ENCODE measurements around the gene VPS13D.

DNA sequence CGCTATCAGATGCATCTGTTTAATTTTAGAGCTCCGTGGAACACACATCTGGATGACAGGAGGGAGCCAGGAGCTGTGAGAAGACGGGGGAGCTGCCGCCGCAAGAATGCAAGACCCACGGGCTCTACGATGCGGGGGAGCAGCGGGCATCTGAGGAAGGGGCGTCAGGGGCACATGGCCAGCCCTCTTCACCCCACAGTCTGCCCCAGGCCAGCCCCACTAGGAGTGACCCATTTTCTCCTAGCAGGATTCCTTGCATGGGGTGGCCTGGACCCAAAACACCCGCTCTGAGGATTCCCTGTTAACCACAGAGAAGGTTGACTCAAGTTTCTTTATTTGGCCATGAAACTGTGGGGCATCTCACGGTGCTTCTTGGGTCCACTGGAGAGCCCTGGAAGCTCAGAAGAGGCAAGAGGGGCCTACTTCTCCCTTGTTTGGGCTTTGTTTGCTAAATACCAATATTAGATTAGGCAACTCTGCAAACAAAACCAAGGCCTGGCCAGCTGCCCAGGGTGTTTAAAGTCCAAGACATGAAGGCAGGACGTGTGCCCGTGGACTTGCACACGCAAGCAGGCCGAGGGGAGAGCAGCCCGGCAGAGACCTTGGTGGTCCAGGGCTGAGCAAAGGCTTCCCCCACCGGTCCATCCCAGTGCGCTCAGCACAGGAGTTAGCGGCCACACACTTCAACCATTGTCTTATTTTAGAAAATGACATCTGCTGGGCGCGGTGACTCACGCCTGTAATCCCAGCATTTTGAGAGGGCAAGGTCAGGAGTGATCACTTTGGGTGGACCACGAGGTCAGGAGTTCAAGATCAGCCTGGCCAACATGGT is 298.4 kb downstream of the VPS13D start:
- TF ChIP-seq POLR2A (IDR thresholded peaks at IDR 0.05; ENCODE audit: borderline replicate concordance, extremely low read depth, insufficient read depth, insufficient read length) (no peak), POLR2AphosphoS5 (IDR thresholded peaks at IDR 0.05; ENCODE audit: low read depth, low read length) (no peak)

All from HCT116 (cell line).